ENCODE results near the gene CBR1.
"Not testable (repeated sequence)": the region's sequence is repeated elsewhere in the genome, so short reads cannot be mapped to it uniquely, and the experiment has no call there.

Gene CBR1

GRCh38 chr21:36048357-36048756, 21.5 kb upstream of the CBR1 start:
- no peak for DNase-seq (ENCODE audit: low spot score)

- DNase-seq (ENCODE audit: low spot score): no peak
Measured at GRCh38 chr21:36052860-36053714, 16.7 kb upstream of the CBR1 start.

- no peak for DNase-seq (ENCODE audit: low spot score)
Measured at GRCh38 chr21:36053715-36054062, 16.1 kb upstream of the CBR1 start.

- DNase-seq (ENCODE audit: low spot score): no peak
Measured at GRCh38 chr21:36055551-36055950, 14.3 kb upstream of the CBR1 start.

- no peak for DNase-seq (ENCODE audit: low spot score)
Measured at GRCh38 chr21:36059823-36060158, 10.0 kb upstream of the CBR1 start.

- DNase-seq (ENCODE audit: low spot score): peak; percentile 91
Measured at GRCh38 chr21:36060159-36060921, 9.5 kb upstream of the CBR1 start, which contains the start of gene SETD4. SETD4 (minus strand) TSS chr21:36060526; CDS start chr21:36058888, 1,638 bp downstream.

- DNase-seq (ENCODE audit: low spot score): no peak
Measured at GRCh38 chr21:36061445-36061844, 8.4 kb upstream of the CBR1 start.

GRCh38 chr21:36063375-36064084, 6.3 kb upstream of the CBR1 start:
- DNase-seq (ENCODE audit: low spot score): no peak

- DNase-seq (ENCODE audit: low spot score): no peak
Measured at GRCh38 chr21:36064085-36064460, 5.8 kb upstream of the CBR1 start.

- peak; percentile 38 for DNase-seq (ENCODE audit: low spot score)
Measured at GRCh38 chr21:36065497-36066036, 4.3 kb upstream of the CBR1 start.

GRCh38 chr21:36068748-36069398, 951 bp upstream of the CBR1 start:
- DNase-seq (ENCODE audit: low spot score): no peak

GRCh38 chr21:36070999-36071398, 1.2 kb downstream of the CBR1 start:
- no peak for DNase-seq (ENCODE audit: low spot score)

GRCh38 chr21:36072453-36073162, 2.8 kb downstream of the CBR1 start:
- no peak for DNase-seq (ENCODE audit: low spot score)

GRCh38 chr21:36073181-36073580, 3.4 kb downstream of the CBR1 start:
- DNase-seq (ENCODE audit: low spot score): no peak

GRCh38 chr21:36073911-36074310, 4.1 kb downstream of the CBR1 start:
- DNase-seq (ENCODE audit: low spot score): not testable (repeated sequence)

GRCh38 chr21:36075171-36075570, 5.3 kb downstream of the CBR1 start:
- DNase-seq (ENCODE audit: low spot score): no peak

GRCh38 chr21:36075953-36076352, 6.1 kb downstream of the CBR1 start:
- DNase-seq (ENCODE audit: low spot score): no peak

- no peak for DNase-seq (ENCODE audit: low spot score)
Measured at GRCh38 chr21:36076878-36077655, 7.2 kb downstream of the CBR1 start.

GRCh38 chr21:36077758-36078157, 7.9 kb downstream of the CBR1 start:
- DNase-seq (ENCODE audit: low spot score): no peak

GRCh38 chr21:36079010-36079649, 9.3 kb downstream of the CBR1 start:
- DNase-seq (ENCODE audit: low spot score): no peak

Data from HuH-7 (cell line).